ENCODE results near the gene FGD5. TPM values are rescaled to one million over a fixed set of nuclear protein-coding genes. Genes with fewer than 3 reads are reported as not detected.

FGD5 gene
- total and polyA plus RNA-seq, 2 experiments from 2014 or later, result 7.4 to 12.2 TPM

GRCh38 chr3:14976317-14976716, 157.6 kb downstream of the FGD5 start (continued):
- TF ChIP-seq ZNF462 (CRISPR knock-in tag; IDR thresholded peaks at IDR 0.05), result no peak
- TF ChIP-seq ZNF114 (CRISPR knock-in tag; IDR thresholded peaks at IDR 0.05), result no peak

- no peaks in the 10 kb centered on the region for H3K4me1 ChIP-seq (ENCODE audit: insufficient read depth)
- no peak overlapping the region for H2AFZ ChIP-seq
- H3F3A ChIP-seq (replicated peaks; ENCODE audit: low read depth), result no peaks in the 10 kb centered on the region
- no peak overlapping the region for H3K4me3 ChIP-seq
- Mint-ChIP-seq H3K4me1 (peaks cover 2% of the 10 kb centered on the region; the same call in 1 of the 3 replicates), H3K27me3 (ENCODE audit: insufficient read depth, low read depth, poor library complexity) (no peaks in the 10 kb centered on the region), H3K4me3 (no peak overlapping the region), H3K36me3 (ENCODE audit: low read depth) (no peaks in the 10 kb centered on the region), H3K9me3 (no peaks in the 10 kb centered on the region), H3K27ac (no peak overlapping the region)
- H3K27me3 ChIP-seq (ENCODE audit: insufficient read depth), result no peaks in the 10 kb centered on the region
- H4K20me1 ChIP-seq (replicated peaks; ENCODE audit: insufficient read depth), result peaks cover 33% of the 10 kb centered on the region
- TF ChIP-seq POLR2AphosphoS5 (IDR thresholded peaks at IDR 0.05; ENCODE audit: low read depth) (no peak), EZH2 (IDR thresholded peaks at IDR 0.05; ENCODE audit: low read depth, unreplicated experiment) (no peak), JUNB (IDR thresholded peaks at IDR 0.05; ENCODE audit: unreplicated experiment) (no peak), ZNF331 (CRISPR knock-in tag; IDR thresholded peaks at IDR 0.05; ENCODE audit: low read depth) (no peak)
- no peak for DNase-seq (ENCODE audit: low spot score)
- H3K36me3 ChIP-seq (ENCODE audit: insufficient read depth), result no peaks in the 10 kb centered on the region
- H3K79me2 ChIP-seq (replicated peaks; ENCODE audit: insufficient read depth), result peaks cover 90% of the 10 kb centered on the region
- no peaks in the 10 kb centered on the region for H3K9me2 ChIP-seq (ENCODE audit: insufficient read depth)
- ATAC-seq, result no peak
- H3K4me2 ChIP-seq, result no peak overlapping the region
- H3K27ac ChIP-seq (ENCODE audit: low read depth), result no peak overlapping the region
Measured at GRCh38 chr3:14980689-14981088, 161.9 kb downstream of the FGD5 start.

Other genes starting within 250 kb of the FGD5 start
- gene CCDC174, start 167.2 kb upstream of the FGD5 start, total RNA-seq (2014; rRNA removed; shearing (Covaris generic)), result 9.2 and 11.2 TPM in 2 replicates
- gene CCDC174, start 167.2 kb upstream of the FGD5 start, polyA plus RNA-seq (2016; fragmentation: Nextera tagmentation; extraction: Ambion mirVana), result 46.3 and 48.6 TPM in 2 replicates
- gene C3orf20, start 143.8 kb upstream of the FGD5 start, total RNA-seq (2014; rRNA removed; shearing (Covaris generic)), result not detected in 2 replicates
- not detected in 2 replicates for gene C3orf20, start 143.8 kb upstream of the FGD5 start, polyA plus RNA-seq (2016; fragmentation: Nextera tagmentation; extraction: Ambion mirVana)
- 57.2 and 58.2 TPM in 2 replicates for gene NR2C2, start 128.6 kb downstream of the FGD5 start, total RNA-seq (2014; rRNA removed; shearing (Covaris generic))
- gene NR2C2, start 128.6 kb downstream of the FGD5 start, polyA plus RNA-seq (2016; fragmentation: Nextera tagmentation; extraction: Ambion mirVana), result 11.4 and 12.0 TPM in 2 replicates
- gene MRPS25, start 246.4 kb downstream of the FGD5 start, total RNA-seq (2014; rRNA removed; shearing (Covaris generic)), result 41.0 and 47.9 TPM in 2 replicates
- gene MRPS25, start 246.4 kb downstream of the FGD5 start, polyA plus RNA-seq (2016; fragmentation: Nextera tagmentation; extraction: Ambion mirVana), result 61.1 and 75.0 TPM in 2 replicates